Astrocyte of the spinal cord (primary cell): ENCODE results near the gene FRMD4A.

Source experiments
- DNase-seq: peaks from one replicate; pipeline ENCODE4 v3.0.0; 2011; ENCODE audit warnings: low read depth, low spot score
- H3K4me3 ChIP-seq: 2 replicates; pipeline ENCODE4 v1.5.1; 2011; ENCODE audit warnings: low read depth, mild to moderate bottlenecking, low read length, moderate library complexity
- CTCF ChIP-seq: IDR thresholded peaks from 2 replicates; pipeline ENCODE4 v1.5.1; 2012; ENCODE audit warnings: low read depth, mild to moderate bottlenecking, low read length, inconsistent platforms
- in situ Hi-C: cut with HindIII; loops from 2 replicates; pipeline ENCODE4 v1.10.0; 2017; ENCODE audit warnings: low sequenced_read_pairs

FRMD4A gene

GRCh38 chr10:14330388-14331061, at the start of gene FRMD4A:
TSS of gene FRMD4A (minus strand) at chr10:14330924.
- H3K4me3 ChIP-seq, result no peak within 1 kb of the TSS
- no peak for DNase-seq
- in situ Hi-C loops, result no loop called here
- no peak for TF ChIP-seq CTCF

- no peak for DNase-seq
- TF ChIP-seq CTCF, result no peak
- in situ Hi-C loops, result no loop called here
- H3K4me3 ChIP-seq, result no peak overlapping the region
Observed at GRCh38 chr10:14379556-14380280, 49.0 kb upstream of the FRMD4A start.

GRCh38 chr10:14378387-14378960, 47.8 kb upstream of the FRMD4A start:
- no peak for TF ChIP-seq CTCF
- H3K4me3 ChIP-seq, result no peak overlapping the region
- DNase-seq, result no peak
- in situ Hi-C loops, result no loop called here

GRCh38 chr10:14377591-14378175, 47.0 kb upstream of the FRMD4A start:
- no peak for DNase-seq
- in situ Hi-C loops, result no loop called here
- TF ChIP-seq CTCF, result no peak
- no peak overlapping the region for H3K4me3 ChIP-seq

- in situ Hi-C loops, result no loop called here
- H3K4me3 ChIP-seq, result no peak overlapping the region
- TF ChIP-seq CTCF, result no peak
- no peak for DNase-seq
Observed at GRCh38 chr10:14374745-14375445, 44.2 kb upstream of the FRMD4A start.

- TF ChIP-seq CTCF, result no peak
- no peak for DNase-seq
- in situ Hi-C loops, result no loop called here
- no peak overlapping the region for H3K4me3 ChIP-seq
Observed at GRCh38 chr10:14372606-14373005, 41.9 kb upstream of the FRMD4A start.
